B cell (primary cell): ENCODE results near the gene POU3F3. TPM values are rescaled to one million over a fixed set of nuclear protein-coding genes. Genes with fewer than 3 reads are reported as not detected.

Experiments
- ATAC-seq: fragments of 200-7000 bp; cut with Tn5 transposase; one replicate; pipeline ENCODE4 v1.10.0; 2021; ENCODE audit warnings: low read depth, mild to moderate bottlenecking, moderate number of reproducible peaks, moderate library complexity
- CTCF ChIA-PET: fragments of 350-600 bp; sonication (Branson Sonifier 250); formaldehyde crosslinking; loops from one replicate; lab custom pipeline; 2021; ENCODE audit warnings: antibody characterized with exemption, inconsistent platforms; lab: Charles Lee
- POLR2A ChIA-PET: fragments of 350-600 bp; sonication (Branson Sonifier 250); formaldehyde crosslinking; loops from one replicate; lab custom pipeline; 2021; ENCODE audit warnings: antibody characterized with exemption; lab: Charles Lee
- DNase-seq: peaks from one replicate; pipeline ENCODE4 v3.0.0; 2013
- H2AFZ ChIP-seq: 2 replicates; pipeline ENCODE4 v1.6.1; 2012; ENCODE audit warnings: mild to moderate bottlenecking, low read depth, low read length; ENCODE audit not compliant: insufficient read depth, poor library complexity, severe bottlenecking
- H3K27ac ChIP-seq, 2 donors: 1 replicate in 1 of 2; 2 replicates in 1 of 2; pipeline ENCODE4 v1.5.1; 2012 to 2013; ENCODE audit warnings: low read length in 2 of 2, mild to moderate bottlenecking in 2 of 2, moderate library complexity in 1 of 2
- H3K27me3 ChIP-seq, 4 experiments: fragments of 200-600 bp in 1 of 4; sonication (generic) in 1 of 4; replicated peaks in 1 of 4; 1 replicate in 2 of 4; 2 replicates in 2 of 4; pipeline versions ENCODE4 v1.6.1 to v1.7.0; 2013 to 2016; ENCODE audit warnings: low read length in 3 of 4, mild to moderate bottlenecking in 2 of 4, mixed read lengths in 1 of 4, moderate library complexity in 1 of 4; ENCODE audit not compliant: insufficient read depth in 4 of 4, control insufficient read depth in 3 of 4; ENCODE audit errors: control extremely low read depth in 1 of 4
- H3K36me3 ChIP-seq, 2 experiments: replicated peaks in 1 of 2; 1 replicate in 1 of 2; 2 replicates in 1 of 2; pipeline versions ENCODE4 v1.6.1 to v1.7.1; 2013; ENCODE audit warnings: low read length in 1 of 2; ENCODE audit not compliant: insufficient read depth in 2 of 2, control insufficient read depth in 1 of 2; ENCODE audit errors: control extremely low read depth in 1 of 2, extremely low read depth in 1 of 2
- H3K4me1 ChIP-seq, 2 donors: fragments of 200-600 bp in 1 of 2; sonication (generic) in 1 of 2; 1 replicate in 1 of 2; 2 replicates in 1 of 2; pipeline versions ENCODE4 v1.5.1 to v1.6.1; 2013 to 2017; ENCODE audit warnings: low read length in 2 of 2; ENCODE audit not compliant: control insufficient read depth in 2 of 2, insufficient read depth in 2 of 2
- H3K4me2 ChIP-seq: replicated peaks from 2 replicates; pipeline ENCODE3; 2012; ENCODE audit warnings: mild to moderate bottlenecking, low read depth, low read length; ENCODE audit not compliant: poor library complexity, severe bottlenecking
- H3K4me3 ChIP-seq, 5 experiments: fragments of 200-600 bp in 1 of 5; sonication (generic) in 1 of 5; 1 replicate in 3 of 5; 2 replicates in 2 of 5; pipeline versions ENCODE4 v1.5.1 to v1.7.0; 2011 to 2016; ENCODE audit warnings: low read length in 4 of 5, mild to moderate bottlenecking in 4 of 5, low read depth in 2 of 5, control low read depth in 1 of 5, moderate library complexity in 1 of 5; ENCODE audit not compliant: insufficient read depth in 1 of 5; ENCODE audit errors: control extremely low read depth in 1 of 5, extremely low read depth in 1 of 5
- H3K79me2 ChIP-seq: fragments of 200-600 bp; sonication (generic); one replicate; pipeline ENCODE4 v1.6.0; 2016; ENCODE audit warnings: low read length; ENCODE audit not compliant: control insufficient read depth, insufficient read depth
- H3K9ac ChIP-seq: fragments of 200-600 bp; sonication (generic); 2 replicates; pipeline ENCODE4 v1.6.1; 2017; ENCODE audit warnings: mild to moderate bottlenecking, low read length, moderate library complexity
- H3K9me3 ChIP-seq, 3 donors: one replicate each; pipeline versions ENCODE4 v1.6.1 to v1.7.1; 2013; ENCODE audit warnings: low read length in 2 of 3; ENCODE audit not compliant: control insufficient read depth in 2 of 3, insufficient read depth in 1 of 3; ENCODE audit errors: control extremely low read depth in 1 of 3
- H4K20me1 ChIP-seq: 2 replicates; pipeline ENCODE4 v1.6.0; 2012; ENCODE audit warnings: mild to moderate bottlenecking, low read length; ENCODE audit not compliant: insufficient read depth, control insufficient read depth, poor library complexity, severe bottlenecking
- H3K27ac Mint-ChIP-seq: one replicate; pipeline ENCODE4 v1.8.0; 2021; ENCODE audit warnings: mixed read lengths
- H3K27me3 Mint-ChIP-seq: one replicate; pipeline ENCODE4 v1.8.0; 2021; ENCODE audit warnings: mixed read lengths
- H3K4me1 Mint-ChIP-seq: one replicate; pipeline ENCODE4 v1.8.0; 2021; ENCODE audit warnings: mixed read lengths
- H3K4me3 Mint-ChIP-seq: one replicate; pipeline ENCODE4 v1.8.0; 2021; ENCODE audit warnings: mixed read lengths
- H3K9me3 Mint-ChIP-seq: one replicate; pipeline ENCODE4 v1.8.0; 2022; ENCODE audit warnings: mixed read lengths; ENCODE audit not compliant: insufficient read depth
- CTCF ChIP-seq: fragments of 200-600 bp; IDR thresholded peaks from one replicate; pipeline ENCODE4 v1.8.0; 2022; ENCODE audit warnings: antibody characterized with exemption, mild to moderate bottlenecking
- EZH2 ChIP-seq: IDR thresholded peaks from 2 replicates; pipeline ENCODE4 v1.6.1; 2012; ENCODE audit warnings: borderline replicate concordance, low read depth, mild to moderate bottlenecking, moderate library complexity, low read length; ENCODE audit not compliant: insufficient read depth, poor library complexity, severe bottlenecking
- WGBS: methylation state at CpG from one replicate; pipeline ENCODE4 v1.1.5; 2013; ENCODE audit warnings: missing lambda C conversion rate; ENCODE audit not compliant: insufficient coverage; 5-methylcytosine and 5-hydroxymethylcytosine counted together
- intact Hi-C: fragments of 100-400 bp; cut with micrococcal nuclease; formaldehyde crosslinking; loops from one replicate; pipeline ENCODE4 v1.10.0; 2022
- polyA minus RNA-seq: library from RNA; depleted of rRNA, polyadenylated mRNA; stranded (reverse); fragments of >200 nt; gene quantifications from 2 replicates; pipeline ENCODE4 v1.2.3, GENCODE V29; 2012
- polyA plus RNA-seq: library from polyadenylated mRNA; depleted of rRNA; stranded (reverse); fragments of >200 nt; gene quantifications from 2 replicates; pipeline ENCODE4 v1.2.3, GENCODE V29; 2012
- total RNA-seq, 2 donors: library from RNA; stranded (reverse); fragments of 120-200 nt in 1 of 2; gene quantifications; 1 replicate in 1 of 2; 2 replicates in 1 of 2; pipeline versions ENCODE4 v1.2.3 to v1.2.4, GENCODE V29; 2013 to 2022

POU3F3 gene
- total RNA-seq = 0.12 TPM in 1 of 2 replicates, not detected in the other
- total RNA-seq (2013) = 0.09 TPM
- 0.03 TPM in 1 of 2 replicates, not detected in the other for polyA plus RNA-seq
- polyA minus RNA-seq = 0.07 TPM in 1 of 2 replicates, not detected in the other

DNA sequence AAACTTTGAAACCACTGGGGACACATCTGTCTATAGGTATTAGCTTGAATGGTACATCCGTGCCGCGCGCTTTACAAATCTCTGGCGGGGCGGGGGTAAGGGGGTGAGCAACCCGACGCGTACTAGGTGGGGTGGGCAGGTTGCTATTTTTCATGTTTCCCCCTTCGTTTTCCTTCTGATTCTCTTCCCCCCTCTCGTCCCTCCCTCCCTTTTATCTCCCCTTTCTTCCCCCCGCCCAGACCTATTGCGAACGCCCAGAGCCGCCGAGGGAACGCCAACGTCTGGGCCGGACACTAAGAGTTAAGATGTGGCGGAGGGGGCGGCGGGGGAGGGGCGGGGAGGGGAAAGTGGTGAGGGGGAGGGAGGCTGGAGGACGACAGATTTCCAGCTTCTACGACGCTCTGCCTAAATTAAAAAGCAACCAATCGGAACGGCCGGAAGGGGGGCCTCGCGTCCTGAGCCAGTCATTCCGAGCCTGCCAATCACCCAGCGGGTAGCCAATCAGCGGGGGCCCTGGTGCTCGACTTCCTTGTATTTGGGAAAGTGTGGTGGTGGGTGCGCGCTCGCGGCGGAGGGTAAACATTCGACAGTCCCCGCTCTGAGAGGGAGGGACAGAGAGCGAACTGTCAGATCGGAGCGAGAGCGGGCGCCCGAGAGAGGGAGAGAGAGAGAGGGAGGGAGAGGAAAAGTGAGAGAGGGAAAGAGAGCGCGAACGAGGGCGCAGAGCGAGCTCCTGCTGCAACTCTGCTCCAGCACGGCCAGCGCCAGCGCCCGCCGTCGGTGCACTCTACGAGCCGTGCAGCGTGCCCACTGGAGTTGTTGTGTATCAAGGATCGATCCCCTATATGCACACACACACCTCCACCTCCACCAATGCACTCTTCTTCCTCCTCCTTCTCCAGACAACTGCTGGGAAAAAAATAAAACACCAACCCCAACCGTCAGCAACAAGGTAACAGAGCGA is at the start of gene POU3F3:
Gene POU3F3 (plus strand): TSS at position 582 of the 964 bp plus-strand sequence. CDS start 1,396 bp downstream, outside the sequence.
- Mint-ChIP-seq H3K27me3 (peaks cover 76% of the 10 kb centered on the region), H3K4me3 (peak within 1 kb of the TSS; percentile 94), H3K9me3 (no peaks in the 10 kb centered on the region), H3K4me1 (peaks cover 49% of the 10 kb centered on the region), H3K27ac (peak within 1 kb of the TSS; percentile 83)
- ATAC-seq (no peak), DNase-seq (peak; percentile 49)
- no peaks in the 10 kb centered on the region for H3K36me3 ChIP-seq
- intact Hi-C loops = no loop called here
- peaks cover 47 to 68% of the 10 kb centered on the region in 2 donors for H3K4me1 ChIP-seq
- CTCF ChIA-PET = no interaction called here
- peak within 1 kb of the TSS; percentile 86 for H3K4me2 ChIP-seq
- POLR2A ChIA-PET = interaction anchor here (1.3 kb wide), 1 partner anchor 7 kb away, joined by 3 read pairs; no protein-coding TSS in a partner anchor
- H3K4me3 ChIP-seq = peak within 1 kb of the TSS in 4 of 5 experiments; percentile 27 to 68 (median 53)
- WGBS = 5% methylated on average over 31 of the region's 65 CpGs
- H3K9ac ChIP-seq = peak within 1 kb of the TSS; percentile 65
- H3K27me3 ChIP-seq = peaks cover 2 to 83% (median 68%) of the 10 kb centered on the region in 4 experiments
- no peaks in the 10 kb centered on the region for H3K79me2 ChIP-seq
- peaks cover 4 to 58% (median 25%) of the 10 kb centered on the region in 3 donors for H3K9me3 ChIP-seq
- H2AFZ ChIP-seq = peak within 1 kb of the TSS; percentile 44
- TF ChIP-seq EZH2 (no peak), CTCF (no peak)
- H4K20me1 ChIP-seq = no peaks in the 10 kb centered on the region
- H3K27ac ChIP-seq = no peak within 1 kb of the TSS
